Tibial artery (tissue), 4 donors: ENCODE results near the gene RDM1.

Experiments
- DNase-seq, 2 donors: peaks; one replicate each; pipeline ENCODE4 v3.0.0-alpha.2; 2019
- H3K27ac ChIP-seq, 2 donors: fragments of 200-600 bp; sonication (generic) in 1 of 2; 1 replicate in 1 of 2; 2 replicates in 1 of 2; pipeline ENCODE4 v1.5.1; 2018 to 2019; ENCODE audit warnings: mild to moderate bottlenecking in 1 of 2
- H3K27me3 ChIP-seq, 2 donors: fragments of 200-600 bp; sonication (generic) in 1 of 2; one replicate each; pipeline versions ENCODE4 v1.5.1 to v1.6.0; 2016 to 2019
- H3K36me3 ChIP-seq, 3 donors: fragments of 200-600 bp; sonication (generic) in 2 of 3; one replicate each; pipeline ENCODE4 v1.5.1; 2016 to 2019; ENCODE audit warnings: mild to moderate bottlenecking in 2 of 3
- H3K4me1 ChIP-seq, 4 donors: fragments of 200-600 bp; sonication (generic) in 2 of 4; 1 replicate in 3 of 4; 2 replicates in 1 of 4; pipeline ENCODE4 v1.5.1; 2016 to 2019
- H3K4me3 ChIP-seq, 2 donors: fragments of 200-600 bp; sonication (generic) in 1 of 2; 1 replicate in 1 of 2; 2 replicates in 1 of 2; pipeline ENCODE4 v1.5.1; 2018 to 2019; ENCODE audit warnings: mild to moderate bottlenecking in 2 of 2
- H3K9me3 ChIP-seq, 3 donors: fragments of 200-600 bp; sonication (generic) in 1 of 3; one replicate each; pipeline ENCODE4 v1.5.1; 2016 to 2019
- intact Hi-C: fragments of 100-400 bp; cut with DNase I; formaldehyde crosslinking; loops from one replicate; pipeline ENCODE4 v1.15.0; 2023; ENCODE audit warnings: low total_unique reads
- TF ChIP-seq, protein P1 (sequence below), 2 experiments: fragments of 200-600 bp in 1 of 2; fragments of 450-650 bp in 1 of 2; IDR thresholded peaks; one replicate each; pipeline ENCODE4 v1.5.1; 2017 to 2019; ENCODE audit warnings: antibody characterized with exemption in 2 of 2, mild to moderate bottlenecking in 1 of 2, moderate library complexity in 1 of 2

Gene RDM1

DNA sequence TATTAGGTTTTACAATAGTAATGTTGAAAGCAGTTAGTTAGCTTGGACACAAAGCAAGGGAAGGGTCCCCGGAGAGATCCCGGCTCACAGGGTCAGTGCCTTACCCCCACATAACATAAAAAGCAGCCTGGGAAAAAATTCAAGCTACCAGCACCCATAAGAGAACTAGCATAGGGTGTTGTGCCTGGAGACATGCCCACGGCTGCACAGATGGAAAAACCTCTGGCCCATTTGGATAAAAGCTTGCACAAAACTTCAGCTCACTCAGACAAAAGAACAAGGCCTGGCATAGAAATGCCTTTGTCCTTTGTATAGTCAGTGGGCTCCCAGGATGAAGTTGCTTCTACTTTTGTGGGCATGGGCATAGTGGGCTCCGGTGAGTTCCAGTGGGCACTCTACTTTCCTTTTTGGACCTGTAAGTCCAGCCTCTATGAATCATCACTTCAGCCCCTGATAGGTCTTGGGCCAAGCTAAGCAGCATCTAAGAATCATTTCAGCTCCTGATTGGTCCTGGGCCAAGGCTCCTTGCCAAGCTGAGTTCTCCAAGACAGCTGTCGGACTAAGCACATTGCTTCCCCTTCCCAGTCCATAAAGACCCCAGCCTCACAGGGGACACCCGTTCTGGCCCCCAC is 1.3 kb upstream of the RDM1 start:
- no peak overlapping the region for H3K27ac ChIP-seq
- no peaks in the 10 kb centered on the region for H3K36me3 ChIP-seq
- H3K4me1 ChIP-seq = peaks cover 4 to 31% (median 25%) of the 10 kb centered on the region in 4 donors
- H3K4me3 ChIP-seq = no peak overlapping the region
- DNase-seq = no peak
- intact Hi-C loops = no loop called here
- no peaks in the 10 kb centered on the region for H3K9me3 ChIP-seq
- TF ChIP-seq, protein P1, sequence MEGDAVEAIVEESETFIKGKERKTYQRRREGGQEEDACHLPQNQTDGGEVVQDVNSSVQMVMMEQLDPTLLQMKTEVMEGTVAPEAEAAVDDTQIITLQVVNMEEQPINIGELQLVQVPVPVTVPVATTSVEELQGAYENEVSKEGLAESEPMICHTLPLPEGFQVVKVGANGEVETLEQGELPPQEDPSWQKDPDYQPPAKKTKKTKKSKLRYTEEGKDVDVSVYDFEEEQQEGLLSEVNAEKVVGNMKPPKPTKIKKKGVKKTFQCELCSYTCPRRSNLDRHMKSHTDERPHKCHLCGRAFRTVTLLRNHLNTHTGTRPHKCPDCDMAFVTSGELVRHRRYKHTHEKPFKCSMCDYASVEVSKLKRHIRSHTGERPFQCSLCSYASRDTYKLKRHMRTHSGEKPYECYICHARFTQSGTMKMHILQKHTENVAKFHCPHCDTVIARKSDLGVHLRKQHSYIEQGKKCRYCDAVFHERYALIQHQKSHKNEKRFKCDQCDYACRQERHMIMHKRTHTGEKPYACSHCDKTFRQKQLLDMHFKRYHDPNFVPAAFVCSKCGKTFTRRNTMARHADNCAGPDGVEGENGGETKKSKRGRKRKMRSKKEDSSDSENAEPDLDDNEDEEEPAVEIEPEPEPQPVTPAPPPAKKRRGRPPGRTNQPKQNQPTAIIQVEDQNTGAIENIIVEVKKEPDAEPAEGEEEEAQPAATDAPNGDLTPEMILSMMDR (IDR thresholded peaks at IDR 0.05) = no peak
- no peaks in the 10 kb centered on the region for H3K27me3 ChIP-seq

DNA sequence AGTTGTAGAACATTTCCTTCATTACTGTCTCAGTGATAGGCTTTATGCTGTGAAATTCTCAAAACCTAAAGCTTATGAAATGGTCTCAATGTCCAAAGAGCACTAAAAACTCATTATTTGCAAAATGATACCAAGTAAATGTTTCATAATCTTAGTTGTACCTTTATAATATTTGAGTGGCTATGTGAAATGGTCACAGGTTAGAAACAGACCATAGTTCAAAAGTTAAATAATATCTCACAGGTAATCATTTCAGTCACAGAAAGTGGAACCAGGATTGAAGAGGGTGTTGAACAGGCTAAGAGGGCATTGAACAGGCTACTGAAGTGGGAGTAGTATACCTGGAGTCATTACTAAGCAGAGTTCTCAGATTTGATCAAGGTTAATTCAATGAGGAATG is 2.9 kb downstream of the RDM1 start:
- H3K27ac ChIP-seq = no peak overlapping the region
- intact Hi-C loops = no loop called here
- TF ChIP-seq, protein P1 (IDR thresholded peaks at IDR 0.05) = no peak

DNA sequence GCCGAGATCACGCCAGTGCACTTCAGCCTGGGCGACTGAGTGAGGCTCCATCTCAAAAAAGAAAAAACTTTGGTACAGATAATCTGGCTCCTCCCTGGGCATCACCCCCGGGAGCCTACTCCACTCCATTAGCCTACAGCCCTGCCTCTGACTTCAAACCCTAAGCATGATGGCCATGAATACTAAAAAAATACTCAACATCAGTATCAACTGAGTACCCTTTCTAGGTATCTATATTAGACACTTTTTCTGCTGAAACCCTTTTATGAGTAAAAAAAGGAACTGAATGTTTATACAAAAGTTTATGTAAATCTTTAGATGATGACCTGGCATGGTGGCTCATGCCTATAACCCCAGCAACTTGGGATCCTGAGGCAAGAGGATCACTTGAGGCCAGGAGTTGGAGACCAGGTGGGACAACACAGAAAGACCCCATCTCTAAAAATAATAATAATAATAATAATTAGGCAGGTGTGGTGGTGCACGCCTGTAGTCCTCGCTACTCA is 6.9 kb downstream of the RDM1 start:
- Histone ChIP-seq H3K4me3 (no peak overlapping the region), H3K36me3 (no peaks in the 10 kb centered on the region), H3K9me3 (no peaks in the 10 kb centered on the region), H3K27me3 (no peaks in the 10 kb centered on the region), H3K27ac (no peak overlapping the region), H3K4me1 (no peaks in the 10 kb centered on the region)
- TF ChIP-seq, protein P1 (IDR thresholded peaks at IDR 0.05) = no peak
- DNase-seq = no peak
- intact Hi-C loops = no loop called here

More for the DNA sequence above, 2.9 kb downstream of the RDM1 start:
- no peak overlapping the region for H3K4me3 ChIP-seq
- no peaks in the 10 kb centered on the region for H3K9me3 ChIP-seq
- H3K4me1 ChIP-seq = peaks cover 4 to 31% (median 25%) of the 10 kb centered on the region in 4 donors
- H3K27me3 ChIP-seq = no peaks in the 10 kb centered on the region
- DNase-seq = no peak
- H3K36me3 ChIP-seq = no peaks in the 10 kb centered on the region

DNA sequence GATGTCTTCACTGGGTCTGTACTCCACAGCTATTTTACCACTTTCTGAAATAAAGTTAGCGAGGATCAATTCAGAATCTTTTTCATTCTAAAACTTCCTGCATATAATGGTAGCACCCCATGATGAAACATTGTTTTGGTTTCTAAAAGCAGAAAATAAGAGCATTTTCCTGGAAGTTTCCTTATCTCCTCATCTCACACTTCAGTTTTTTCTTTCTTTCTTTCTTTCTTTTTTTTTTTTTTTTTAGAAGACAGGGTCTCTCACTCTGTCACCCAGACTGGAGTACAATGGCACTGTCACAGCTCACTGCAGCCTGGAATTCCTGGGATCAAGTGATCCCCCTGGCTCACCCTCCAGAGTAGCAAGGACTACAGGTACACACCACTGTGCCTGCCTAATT is 10.3 kb downstream of the RDM1 start:
- intact Hi-C loops = no loop called here
- no peaks in the 10 kb centered on the region for H3K36me3 ChIP-seq
- H3K27ac ChIP-seq = no peak overlapping the region
- TF ChIP-seq, protein P1 (IDR thresholded peaks at IDR 0.05) = no peak
- H3K27me3 ChIP-seq = no peaks in the 10 kb centered on the region
- no peaks in the 10 kb centered on the region for H3K4me1 ChIP-seq
- H3K9me3 ChIP-seq = no peaks in the 10 kb centered on the region
- no peak overlapping the region for H3K4me3 ChIP-seq
- DNase-seq = peak in 1 of 2 donors; percentile 1

DNA sequence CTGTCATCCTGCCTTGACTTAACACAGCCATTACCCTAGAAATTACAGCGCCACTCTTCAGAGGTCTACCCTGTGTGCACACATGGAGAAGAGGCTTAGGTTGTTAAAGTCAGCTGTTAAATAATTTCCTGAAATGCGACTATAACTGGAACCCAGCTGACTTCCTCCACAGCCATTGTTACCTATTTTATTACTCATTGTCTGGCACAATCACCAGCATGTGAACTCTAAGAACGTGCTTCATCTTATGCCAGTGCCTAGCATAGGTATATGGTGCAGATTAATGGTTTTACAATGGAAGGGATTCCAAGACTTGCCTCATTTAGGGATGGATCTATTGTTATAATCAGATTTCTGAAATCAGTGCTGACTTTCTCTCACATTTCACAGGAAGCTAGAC is 11.9 kb downstream of the RDM1 start:
- H3K4me1 ChIP-seq = no peaks in the 10 kb centered on the region
- H3K9me3 ChIP-seq = no peaks in the 10 kb centered on the region
- no peaks in the 10 kb centered on the region for H3K36me3 ChIP-seq
- no peak for DNase-seq
- intact Hi-C loops = no loop called here
- TF ChIP-seq, protein P1 (IDR thresholded peaks at IDR 0.05) = no peak
- no peaks in the 10 kb centered on the region for H3K27me3 ChIP-seq
- H3K27ac ChIP-seq = no peak overlapping the region
- no peak overlapping the region for H3K4me3 ChIP-seq
